ENCODE measurements around the gene RGPD4. TPM values are rescaled to one million over a fixed set of nuclear protein-coding genes. Genes with fewer than 3 reads are reported as not detected.
"Not testable (repeated sequence)": the region's sequence is repeated elsewhere in the genome, so short reads cannot be mapped to it uniquely, and the experiment has no call there.

The RGPD4 gene
- total RNA-seq, result 0.08 TPM

GRCh38 chr2:107826749-107827148, at the start of gene RGPD4:
RGPD4 (plus strand) TSS chr2:107826892; CDS start chr2:107827014, 122 bp downstream.
- not testable (repeated sequence) for DNase-seq (ENCODE audit: low spot score)

DNA sequence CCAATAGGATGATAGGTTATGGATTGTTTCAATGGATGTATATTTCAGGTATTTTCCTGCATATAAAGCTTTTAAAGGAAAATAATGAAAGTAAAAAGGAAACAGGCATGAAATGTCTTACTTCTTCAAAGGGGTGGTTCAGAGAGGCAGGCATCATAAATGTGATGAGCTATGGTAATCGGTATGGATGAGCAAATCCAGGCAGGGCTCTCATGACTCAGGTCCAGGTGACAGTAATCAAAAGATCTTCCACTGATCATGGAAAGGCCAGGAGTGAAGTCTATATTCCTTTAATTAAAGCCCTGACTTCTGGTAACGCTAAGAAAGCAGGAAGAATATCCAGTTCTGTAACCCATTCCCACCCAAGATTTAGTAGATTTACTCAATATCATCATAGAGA, 48.7 kb upstream of the RGPD4 start:
- DNase-seq (ENCODE audit: low spot score), result no peak

- no peak for DNase-seq (ENCODE audit: low spot score)
Measured at GRCh38 chr2:107785756-107786155, 40.9 kb upstream of the RGPD4 start.

DNA sequence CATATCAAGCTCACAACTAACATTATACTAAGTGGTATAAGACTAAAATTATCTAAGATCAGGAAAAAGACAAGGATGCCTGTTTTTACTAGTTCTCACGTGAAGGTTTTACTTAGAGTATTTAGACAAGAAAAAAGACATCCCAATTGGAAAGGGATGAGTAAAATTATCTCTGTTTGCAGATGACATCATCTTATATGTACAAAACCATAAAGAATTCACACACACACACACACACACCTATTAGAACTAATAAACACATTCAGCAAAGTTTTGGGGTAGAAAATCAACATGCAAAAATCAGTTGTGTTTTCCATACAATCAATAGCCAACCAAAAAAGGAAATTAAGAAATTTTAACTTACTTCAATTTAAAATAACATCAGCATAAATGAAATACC, 35.9 kb upstream of the RGPD4 start:
- no peak for DNase-seq (ENCODE audit: low spot score)

DNA sequence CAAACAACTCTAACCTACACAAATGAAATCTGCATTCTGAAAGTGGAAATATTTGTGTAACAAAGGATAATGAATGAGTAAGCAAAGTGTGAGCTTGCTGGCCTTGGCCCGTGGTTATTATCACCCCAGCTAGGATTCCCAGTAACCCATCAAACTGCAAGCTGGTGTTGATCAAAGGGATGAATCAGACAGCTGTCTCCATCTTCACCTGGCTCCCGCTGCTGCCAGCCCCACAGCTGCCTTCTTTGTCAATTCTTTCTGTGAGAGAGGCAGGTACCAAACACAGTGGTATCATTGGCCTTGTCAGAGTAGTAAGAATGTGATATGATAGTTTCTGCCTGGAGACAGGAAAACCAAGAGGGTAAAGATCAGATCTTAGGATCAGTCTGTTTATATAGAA, 25.2 kb upstream of the RGPD4 start:
- no peak for DNase-seq (ENCODE audit: low spot score)

GRCh38 chr2:107804608-107805498, 21.8 kb upstream of the RGPD4 start:
- DNase-seq (ENCODE audit: low spot score), result no peak

GRCh38 chr2:107806901-107807300, 19.8 kb upstream of the RGPD4 start:
- no peak for DNase-seq (ENCODE audit: low spot score)

GRCh38 chr2:107807988-107808387, 18.7 kb upstream of the RGPD4 start:
- DNase-seq (ENCODE audit: low spot score), result no peak

DNA sequence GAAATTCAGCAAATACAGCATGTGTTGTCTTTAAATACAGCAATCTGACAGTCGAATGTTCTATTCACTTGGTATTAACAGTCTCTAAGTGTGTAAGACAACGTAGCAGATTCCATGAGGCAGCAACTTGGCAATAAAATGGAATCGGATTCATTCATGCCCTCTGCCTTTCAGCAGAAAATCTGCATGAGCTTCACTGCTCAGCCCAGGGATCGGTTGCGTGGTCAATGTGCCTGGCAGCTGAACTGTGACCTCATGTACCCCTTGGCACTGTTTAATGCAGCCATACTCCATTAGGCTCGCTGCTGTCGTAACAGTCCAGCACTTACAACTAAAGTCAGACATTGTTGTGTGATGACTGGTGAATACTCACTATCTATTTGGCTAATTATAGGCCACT, 17.7 kb upstream of the RGPD4 start:
- DNase-seq (ENCODE audit: low spot score), result no peak

DNA sequence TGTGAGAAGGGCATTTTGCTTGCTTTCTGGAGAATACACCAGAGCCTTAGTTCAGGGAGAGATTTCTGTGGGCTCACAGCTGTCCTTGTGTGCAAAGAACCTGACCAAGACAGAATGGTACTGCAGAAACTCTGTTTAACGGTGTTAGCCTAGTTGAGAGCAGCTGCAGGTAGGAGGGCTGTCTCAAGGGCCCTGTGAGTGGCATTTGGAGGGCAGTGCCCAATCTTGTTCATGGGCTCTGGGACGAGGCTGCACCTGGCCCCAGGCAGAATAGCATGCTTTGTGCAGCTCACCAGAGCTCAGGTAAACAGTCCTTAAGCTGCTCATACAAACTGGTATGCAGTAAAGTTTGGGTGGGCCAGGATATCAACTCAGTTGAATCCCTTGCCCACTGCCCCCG, 16.9 kb upstream of the RGPD4 start:
- no peak for DNase-seq (ENCODE audit: low spot score)

DNA sequence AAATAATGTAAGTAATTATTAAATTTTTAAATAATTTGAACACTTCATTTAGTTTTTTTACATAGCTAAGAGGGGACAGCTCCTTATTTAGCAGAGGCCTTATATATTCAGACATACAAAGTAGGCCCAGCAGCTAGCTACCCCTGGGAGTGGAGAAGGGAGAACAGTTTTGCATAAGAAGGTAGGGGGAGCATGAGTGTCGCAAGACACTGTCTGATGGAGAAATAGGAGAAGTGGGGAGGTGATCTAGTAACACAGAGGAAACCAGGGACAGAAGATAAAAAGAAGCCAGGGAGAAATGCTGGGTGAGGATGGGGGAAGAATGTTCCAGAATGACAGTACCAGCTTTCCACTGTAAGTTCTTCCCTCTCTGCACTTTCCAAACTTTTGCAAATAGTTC, 16.0 kb upstream of the RGPD4 start:
- no peak for DNase-seq (ENCODE audit: low spot score)

DNA sequence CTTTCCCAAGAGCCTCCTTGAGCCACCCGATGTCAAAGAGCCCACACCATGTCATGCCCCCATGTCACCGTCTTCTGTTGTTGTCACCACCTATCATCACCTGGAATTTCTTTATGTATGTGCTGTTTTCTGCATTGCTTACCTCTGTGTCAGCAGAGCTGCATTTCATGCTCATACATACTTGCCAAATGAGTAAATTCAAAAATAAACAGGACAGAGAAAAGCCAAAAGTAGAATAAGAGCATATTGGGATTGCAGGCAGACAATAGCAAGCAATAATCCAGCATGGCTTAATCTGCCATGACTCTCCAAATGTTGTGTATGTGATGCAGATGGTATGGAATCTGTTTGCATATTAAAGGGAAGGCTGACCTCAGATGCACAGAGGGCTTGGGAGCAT, 15.3 kb upstream of the RGPD4 start:
- no peak for DNase-seq (ENCODE audit: low spot score)

GRCh38 chr2:107812006-107812405, 14.7 kb upstream of the RGPD4 start:
- no peak for DNase-seq (ENCODE audit: low spot score)

DNA sequence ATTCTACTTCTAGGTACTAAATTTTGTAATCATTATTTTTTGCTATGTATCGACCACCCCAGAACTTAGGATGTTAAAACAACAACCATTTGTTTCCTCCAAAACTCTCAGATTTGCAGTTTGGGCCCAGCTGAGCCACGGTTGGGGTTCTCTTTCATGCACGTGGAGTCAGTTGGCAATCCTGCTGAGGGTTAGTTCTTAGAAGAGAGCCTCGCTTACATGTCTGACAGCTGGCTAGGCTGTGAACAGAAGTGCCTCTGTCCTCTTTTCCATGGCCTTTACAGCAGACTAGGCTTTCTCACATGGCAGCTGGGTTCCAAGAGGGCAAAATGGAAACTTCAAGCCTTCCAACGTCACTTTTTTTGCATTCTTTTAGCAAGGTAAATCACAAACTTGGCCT, 9.3 kb upstream of the RGPD4 start:
- DNase-seq (ENCODE audit: low spot score), result no peak

DNA sequence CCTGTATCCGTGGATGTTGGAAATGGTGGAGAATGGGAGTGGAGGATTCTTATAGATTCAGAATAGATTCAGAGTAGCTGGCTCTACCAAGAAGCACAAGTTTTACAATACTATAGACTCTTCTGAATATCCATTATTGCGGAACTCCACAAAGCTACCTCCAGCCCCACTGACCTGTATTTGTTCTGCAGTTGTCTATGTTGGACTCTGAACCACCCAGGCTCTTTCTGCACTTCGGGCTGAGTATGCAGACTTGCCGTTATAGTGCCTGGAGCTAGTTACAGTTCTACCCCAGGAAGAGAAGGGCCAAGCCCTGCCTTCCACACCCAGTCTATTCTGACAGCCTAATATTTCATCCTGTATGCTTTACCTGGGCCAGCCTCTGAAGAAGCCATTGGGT, 4.4 kb upstream of the RGPD4 start:
- DNase-seq (ENCODE audit: low spot score), result no peak

GRCh38 chr2:107824451-107825205, 2.1 kb upstream of the RGPD4 start:
- DNase-seq (ENCODE audit: low spot score), result no peak

DNA sequence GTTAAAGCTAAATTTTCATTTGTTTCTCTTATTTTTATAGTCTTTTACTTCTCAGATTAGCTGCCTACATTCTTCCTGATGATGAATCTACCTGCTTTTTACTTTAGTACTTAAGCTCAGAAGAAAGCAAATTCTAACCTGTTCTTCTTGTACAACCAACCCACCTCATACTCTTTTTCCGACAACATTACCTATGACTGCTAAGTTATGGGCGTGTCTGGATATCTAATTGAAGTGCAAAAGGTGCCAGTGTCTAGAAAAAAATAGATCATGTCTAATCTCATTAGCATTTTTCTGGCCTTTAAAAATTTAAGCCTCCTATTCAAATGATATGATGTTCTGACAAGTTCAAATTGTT, 1.5 kb upstream of the RGPD4 start:
- no peak for DNase-seq (ENCODE audit: low spot score)

GRCh38 chr2:107829514-107829913, 2.8 kb downstream of the RGPD4 start:
- DNase-seq (ENCODE audit: low spot score), result not testable (repeated sequence)

GRCh38 chr2:107833152-107833551, 6.5 kb downstream of the RGPD4 start:
- not testable (repeated sequence) for DNase-seq (ENCODE audit: low spot score)

DNA sequence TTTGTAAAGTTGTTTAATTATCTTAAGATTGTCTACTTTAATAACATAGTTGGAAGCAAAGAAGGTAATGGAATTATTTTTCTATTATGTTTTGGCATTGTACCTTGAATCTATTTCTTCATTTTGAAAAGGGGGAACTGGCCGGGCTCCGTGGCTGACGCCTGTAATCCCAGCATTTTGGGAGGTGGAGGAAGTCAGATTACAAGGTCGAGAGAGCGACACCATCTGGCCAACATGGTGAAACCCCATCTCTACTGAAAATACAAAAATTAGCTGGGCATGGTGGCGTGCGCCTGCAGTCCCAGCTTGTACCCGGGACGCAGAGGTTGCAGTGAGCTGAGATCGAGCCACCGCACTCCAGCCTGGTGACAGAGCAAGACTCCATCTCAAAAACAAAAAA, 6.9 kb downstream of the RGPD4 start:
- not testable (repeated sequence) for DNase-seq (ENCODE audit: low spot score)

DNA sequence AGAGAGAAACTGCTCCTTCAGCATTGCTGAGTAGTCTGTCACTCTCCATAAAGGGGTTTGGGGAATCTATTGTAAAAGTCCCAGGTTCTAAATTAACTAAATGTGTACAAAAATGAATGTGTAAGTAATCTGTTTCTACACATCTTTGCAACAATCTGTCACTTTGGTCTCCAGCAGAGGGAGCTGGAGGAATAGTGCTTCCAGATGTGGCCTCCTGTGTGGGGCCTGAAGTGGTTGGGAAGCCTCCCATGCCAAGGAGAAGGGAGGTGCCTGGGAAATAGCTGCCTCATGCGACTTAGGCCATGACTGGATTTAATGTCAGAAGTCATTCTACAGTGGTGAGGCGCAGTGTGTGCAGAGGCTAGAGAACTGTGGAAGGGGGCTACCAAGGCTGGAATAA, 89.4 kb downstream of the RGPD4 start:
- DNase-seq (ENCODE audit: low spot score), result not testable (repeated sequence)

DNA sequence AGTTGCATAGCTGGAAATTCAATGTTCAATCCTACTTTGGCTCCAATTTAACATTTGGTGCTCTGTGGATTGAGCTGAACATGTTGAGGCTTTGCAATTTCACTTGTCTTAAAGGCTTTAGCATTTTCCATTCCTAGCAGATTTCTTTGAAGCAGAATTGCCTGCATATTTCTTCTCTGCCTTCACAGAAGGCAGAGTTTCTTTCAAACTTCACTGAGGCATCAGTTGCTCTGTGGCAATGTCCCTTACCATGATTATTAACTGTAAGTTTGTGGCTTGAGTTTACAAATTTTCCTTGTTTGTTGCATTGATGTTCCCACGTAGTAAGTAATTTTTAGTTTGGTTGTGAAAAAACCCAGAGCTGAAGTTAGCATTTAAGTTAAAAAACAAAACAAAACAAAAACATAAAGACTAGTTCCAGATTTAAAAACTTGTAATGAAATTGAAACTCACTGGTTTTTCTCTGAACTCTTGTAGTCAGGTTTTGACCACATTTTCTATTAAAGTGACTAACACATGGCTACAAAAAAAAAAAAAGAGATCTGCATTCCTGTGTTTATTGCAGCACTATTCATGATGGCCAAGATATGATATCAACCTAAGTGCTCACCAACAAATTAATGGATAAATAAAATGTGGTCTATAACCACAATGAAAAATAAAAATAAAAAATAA, 90.1 kb downstream of the RGPD4 start:
- DNase-seq (ENCODE audit: low spot score), result not testable (repeated sequence)
